Panc1 (cell line): ENCODE data around the gene ZNF202. TPM values are rescaled to one million over a fixed set of nuclear protein-coding genes. Genes with fewer than 3 reads are reported as not detected.

Experiments used
- ATAC-seq: fragments of 200-7000 bp; cut with Tn5 transposase; 2 replicates; pipeline ENCODE4 v1.9.1; 2020; ENCODE audit warnings: mild to moderate bottlenecking, moderate library complexity
- BruUV-seq: library from RNA; stranded (reverse); fragments of 400-500 nt; replicated peaks from 2 replicates; lab custom pipeline; 2021; lab: Mats Ljungman, UMichigan
- CTCF ChIA-PET: fragments of 300-600 bp; sonication (Branson Sonifier 250); formaldehyde crosslinking; loops from one replicate; lab custom pipeline; 2022; ENCODE audit warnings: antibody characterized with exemption; lab: Charles Lee
- POLR2A ChIA-PET: fragments of 300-600 bp; sonication (Branson Sonifier 250); formaldehyde crosslinking; loops from one replicate; lab custom pipeline; 2022; ENCODE audit warnings: antibody characterized with exemption; lab: Charles Lee
- DNase-seq: peaks from one replicate; pipeline ENCODE4 v3.0.0-alpha.2; 2010; ENCODE audit warnings: low read depth, low spot score
- H3K27ac ChIP-seq: 2 replicates; pipeline ENCODE4 v1.5.1; 2011; ENCODE audit warnings: mild to moderate bottlenecking, low read length, inconsistent platforms
- H3K27me3 ChIP-seq: fragments of 200-500 bp; sonication (Bioruptor generic); 2 replicates; pipeline ENCODE4 v1.6.0; 2014; ENCODE audit warnings: low read length, inconsistent platforms; ENCODE audit not compliant: control insufficient read depth, insufficient read depth
- H3K36me3 ChIP-seq: fragments of 200-500 bp; sonication (Bioruptor generic); 2 replicates; pipeline ENCODE4 v1.5.1; 2014; ENCODE audit warnings: inconsistent platforms, mild to moderate bottlenecking, low read length, moderate library complexity; ENCODE audit not compliant: control insufficient read depth, insufficient read depth
- H3K4me1 ChIP-seq: 2 replicates; pipeline ENCODE4 v1.5.1; 2011; ENCODE audit warnings: inconsistent platforms, mild to moderate bottlenecking, low read length, moderate library complexity; ENCODE audit not compliant: control insufficient read depth, insufficient read depth
- H3K4me3 ChIP-seq, 2 experiments: 2 replicates each; pipeline ENCODE4 v1.5.1; 2011 to 2012; ENCODE audit warnings: low read depth in 2 of 2, low read length in 2 of 2, mild to moderate bottlenecking in 2 of 2, inconsistent platforms in 1 of 2, moderate library complexity in 1 of 2
- H3K9me3 ChIP-seq: fragments of 200-500 bp; sonication (Bioruptor generic); 2 replicates; pipeline ENCODE4 v1.5.1; 2014; ENCODE audit warnings: low read depth, mild to moderate bottlenecking, inconsistent platforms, low read length, moderate library complexity; ENCODE audit not compliant: control insufficient read depth, insufficient read depth
- CTCF ChIP-seq: fragments of 450-650 bp; IDR thresholded peaks from 2 replicates; pipeline ENCODE4 v1.5.1; 2017; ENCODE audit warnings: mild to moderate bottlenecking
- POLR2AphosphoS5 ChIP-seq: IDR thresholded peaks from 2 replicates; pipeline ENCODE4 v1.6.1; 2012; ENCODE audit warnings: mild to moderate bottlenecking, low read depth, low read length, moderate library complexity
- REST ChIP-seq, 2 experiments: IDR thresholded peaks; 2 replicates each; pipeline ENCODE4 v1.6.1; 2011 to 2012; ENCODE audit warnings: low read depth in 2 of 2, control low read depth in 1 of 2, low read length in 1 of 2, mild to moderate bottlenecking in 1 of 2, moderate library complexity in 1 of 2; ENCODE audit not compliant: insufficient read depth in 1 of 2
- SIN3A ChIP-seq: IDR thresholded peaks from 2 replicates; pipeline ENCODE4 v1.6.1; 2012; ENCODE audit warnings: low read depth, mild to moderate bottlenecking, low read length, moderate library complexity, borderline replicate concordance; ENCODE audit not compliant: insufficient read depth
- TCF7L2 ChIP-seq: IDR thresholded peaks from 2 replicates; pipeline ENCODE4 v1.6.1; 2011; ENCODE audit warnings: mild to moderate bottlenecking, low read depth, low read length, inconsistent platforms
- in situ Hi-C: cut with HindIII; loops from 2 replicates; pipeline ENCODE4 v1.10.0; 2016; ENCODE audit warnings: low sequenced_read_pairs, low pct_unique_long_range_greater_than_20kb
- intact Hi-C: fragments of 100-400 bp; cut with micrococcal nuclease; formaldehyde crosslinking; loops from one replicate; pipeline ENCODE4 v1.10.0; 2022; ENCODE audit not compliant: unreplicated experiment
- total RNA-seq: library from RNA; stranded (reverse); gene quantifications from one replicate; pipeline ENCODE4 v1.2.1, GENCODE V29; 2021; ENCODE audit not compliant: unreplicated experiment

The ZNF202 gene
- total RNA-seq, 1 experiment from 2014 or later: 24.5 TPM

- BruUV-seq: no TSS peak
- intact Hi-C loops: no loop called here
- POLR2A ChIA-PET: no interaction called here
- no peaks in the 10 kb centered on the region for H3K4me1 ChIP-seq
- CTCF ChIA-PET: no interaction called here
- H3K36me3 ChIP-seq: no peaks in the 10 kb centered on the region
- H3K4me3 ChIP-seq: no peak overlapping the region
- no peak overlapping the region for H3K27ac ChIP-seq
- DNase-seq: no peak
- peaks cover 4% of the 10 kb centered on the region; the same call in 1 of the 2 replicates for H3K27me3 ChIP-seq
- TF ChIP-seq REST (IDR thresholded peaks at IDR 0.05; ENCODE audit: insufficient read depth in 1 of 2, low read depth in 2 of 2, low read length in 1 of 2) (no peak), POLR2AphosphoS5 (no peak)
- H3K9me3 ChIP-seq: no peaks in the 10 kb centered on the region
- ATAC-seq: no peak
- in situ Hi-C loops: no loop called here
These were observed 64.0 kb downstream of the ZNF202 start for GRCh38 chr11:123677510-123677909.

GRCh38 chr11:123674297-123674696 lies 67.2 kb downstream of the ZNF202 start:
- Histone ChIP-seq H3K36me3 (no peaks in the 10 kb centered on the region), H3K27me3 (peaks cover 6% of the 10 kb centered on the region), H3K27ac (no peak overlapping the region), H3K4me3 (no peak overlapping the region), H3K4me1 (no peaks in the 10 kb centered on the region), H3K9me3 (no peaks in the 10 kb centered on the region)
- ChIA-PET CTCF (no interaction called here), POLR2A (no interaction called here)
- in situ Hi-C loops: no loop called here
- TF ChIP-seq CTCF: no peak
- no peak for TF ChIP-seq REST (IDR thresholded peaks at IDR 0.05; ENCODE audit: insufficient read depth in 1 of 2, low read depth in 2 of 2, low read length in 1 of 2)
- TF ChIP-seq POLR2AphosphoS5: no peak
- TF ChIP-seq SIN3A: no peak
- TF ChIP-seq TCF7L2: no peak
- intact Hi-C loops: no loop called here
- no TSS peak for BruUV-seq
- DNase-seq: no peak
- ATAC-seq: no peak

Other genes with a start within 250 kb of the ZNF202 start
- gene SCN3B, start 87.0 kb downstream of the ZNF202 start, total RNA-seq: 0.10 TPM
- not detected for gene OR6X1, start 12.9 kb upstream of the ZNF202 start, total RNA-seq
- gene OR6M1, start 64.7 kb upstream of the ZNF202 start, total RNA-seq: not detected
- gene TMEM225, start 144.0 kb upstream of the ZNF202 start, total RNA-seq: not detected
- gene OR8D4, start 160.5 kb upstream of the ZNF202 start, total RNA-seq: not detected
- not detected for gene OR4D5, start 198.0 kb upstream of the ZNF202 start, total RNA-seq
- gene OR6T1, start 202.2 kb upstream of the ZNF202 start, total RNA-seq: not detected
- gene OR10S1, start 236.1 kb upstream of the ZNF202 start, total RNA-seq: not detected